ENCODE data around the gene KIF5A.
"Not testable (repeated sequence)": the region's sequence is repeated elsewhere in the genome, so short reads cannot be mapped to it uniquely, and the experiment has no call there.

KIF5A gene

GRCh38 chr12:57549203-57549908, 488 bp upstream of the KIF5A start:
- no peak for DNase-seq
- in situ Hi-C loops (cut with HindIII; ENCODE audit: low pct_ligation_motif_present, low pct_unique_long_range_greater_than_20kb, low sequenced_read_pairs), result no loop called here

GRCh38 chr12:57550641-57551549, 1.1 kb downstream of the KIF5A start:
- no peak for DNase-seq
- in situ Hi-C loops (cut with HindIII; ENCODE audit: low pct_ligation_motif_present, low pct_unique_long_range_greater_than_20kb, low sequenced_read_pairs), result no loop called here

- no peak for DNase-seq
- in situ Hi-C loops (cut with HindIII; ENCODE audit: low pct_ligation_motif_present, low pct_unique_long_range_greater_than_20kb, low sequenced_read_pairs), result no loop called here
Measured at GRCh38 chr12:57551637-57552305, 1.9 kb downstream of the KIF5A start.

- in situ Hi-C loops (cut with HindIII; ENCODE audit: low pct_ligation_motif_present, low pct_unique_long_range_greater_than_20kb, low sequenced_read_pairs), result no loop called here
- DNase-seq, result no peak
Measured at GRCh38 chr12:57552306-57552651, 2.4 kb downstream of the KIF5A start.

GRCh38 chr12:57552835-57553313, 3.0 kb downstream of the KIF5A start:
- in situ Hi-C loops (cut with HindIII; ENCODE audit: low pct_ligation_motif_present, low pct_unique_long_range_greater_than_20kb, low sequenced_read_pairs), result no loop called here
- DNase-seq, result no peak

- in situ Hi-C loops (cut with HindIII; ENCODE audit: low pct_ligation_motif_present, low pct_unique_long_range_greater_than_20kb, low sequenced_read_pairs), result no loop called here
Measured at GRCh38 chr12:57553343-57554202, 3.7 kb downstream of the KIF5A start.

GRCh38 chr12:57554453-57554852, 4.6 kb downstream of the KIF5A start:
- in situ Hi-C loops (cut with HindIII; ENCODE audit: low pct_ligation_motif_present, low pct_unique_long_range_greater_than_20kb, low sequenced_read_pairs), result no loop called here
- DNase-seq, result no peak

More at GRCh38 chr12:57553343-57554202, 3.7 kb downstream of the KIF5A start:
- DNase-seq, result no peak

GRCh38 chr12:57554897-57555296, 5.1 kb downstream of the KIF5A start:
- DNase-seq, result no peak
- in situ Hi-C loops (cut with HindIII; ENCODE audit: low pct_ligation_motif_present, low pct_unique_long_range_greater_than_20kb, low sequenced_read_pairs), result no loop called here

GRCh38 chr12:57558864-57559263, 9.0 kb downstream of the KIF5A start:
- DNase-seq, result no peak
- in situ Hi-C loops (cut with HindIII; ENCODE audit: low pct_ligation_motif_present, low pct_unique_long_range_greater_than_20kb, low sequenced_read_pairs), result no loop called here

GRCh38 chr12:57560516-57560915, 10.7 kb downstream of the KIF5A start:
- DNase-seq, result no peak
- in situ Hi-C loops (cut with HindIII; ENCODE audit: low pct_ligation_motif_present, low pct_unique_long_range_greater_than_20kb, low sequenced_read_pairs), result no loop called here

GRCh38 chr12:57561117-57561516, 11.3 kb downstream of the KIF5A start:
- DNase-seq; in situ Hi-C loops (cut with HindIII; ENCODE audit: low pct_ligation_motif_present, low pct_unique_long_range_greater_than_20kb, low sequenced_read_pairs): not testable (repeated sequence)

- in situ Hi-C loops (cut with HindIII; ENCODE audit: low pct_ligation_motif_present, low pct_unique_long_range_greater_than_20kb, low sequenced_read_pairs), result no loop called here
- DNase-seq, result no peak
Measured at GRCh38 chr12:57563358-57563757, 13.5 kb downstream of the KIF5A start.

GRCh38 chr12:57564178-57564740, 14.4 kb downstream of the KIF5A start:
- no peak for DNase-seq
- in situ Hi-C loops (cut with HindIII; ENCODE audit: low pct_ligation_motif_present, low pct_unique_long_range_greater_than_20kb, low sequenced_read_pairs), result no loop called here

GRCh38 chr12:57568838-57569237, 19.0 kb downstream of the KIF5A start:
- in situ Hi-C loops (cut with HindIII; ENCODE audit: low pct_ligation_motif_present, low pct_unique_long_range_greater_than_20kb, low sequenced_read_pairs), result no loop called here

GRCh38 chr12:57569858-57570257, 20.0 kb downstream of the KIF5A start:
- in situ Hi-C loops (cut with HindIII; ENCODE audit: low pct_ligation_motif_present, low pct_unique_long_range_greater_than_20kb, low sequenced_read_pairs), result no loop called here
- DNase-seq, result no peak

More at GRCh38 chr12:57568838-57569237, 19.0 kb downstream of the KIF5A start:
- DNase-seq, result no peak

- DNase-seq; in situ Hi-C loops (cut with HindIII; ENCODE audit: low pct_ligation_motif_present, low pct_unique_long_range_greater_than_20kb, low sequenced_read_pairs): not testable (repeated sequence)
Measured at GRCh38 chr12:57570438-57570837, 20.6 kb downstream of the KIF5A start.

GRCh38 chr12:57571926-57572762, 22.3 kb downstream of the KIF5A start:
- DNase-seq, result no peak
- in situ Hi-C loops (cut with HindIII; ENCODE audit: low pct_ligation_motif_present, low pct_unique_long_range_greater_than_20kb, low sequenced_read_pairs), result no loop called here
